HepG2 (cell line): Measurements from ENCODE around the gene AJM1. TPM values are rescaled to one million over a fixed set of nuclear protein-coding genes. Genes with fewer than 3 reads are reported as not detected.

Experiments used
- AGO1 ChIP-seq: fragments of 200-400 bp; formaldehyde crosslinking; IDR thresholded peaks from 2 replicates; pipeline ENCODE4 v1.6.1; 2017; ENCODE audit warnings: mild to moderate bottlenecking, low read depth, low read length, moderate library complexity; ENCODE audit not compliant: poor library complexity, severe bottlenecking
- EED ChIP-seq: sonication (generic); formaldehyde crosslinking; IDR thresholded peaks from 2 replicates; pipeline ENCODE4 v1.5.0; 2020; ENCODE audit warnings: mild to moderate bottlenecking, missing genetic modification reagents
- POLR2AphosphoS5 ChIP-seq: IDR thresholded peaks from 2 replicates; pipeline ENCODE4 v1.6.1; 2012; ENCODE audit warnings: low read depth, low read length
- RBM22 ChIP-seq: fragments of 200-400 bp; formaldehyde crosslinking; optimal IDR thresholded peaks from 2 replicates; pipeline ENCODE3; 2017; ENCODE audit warnings: mild to moderate bottlenecking, low read length, moderate library complexity
- SIN3A ChIP-seq: IDR thresholded peaks from 2 replicates; pipeline ENCODE4 v1.6.1; 2011; ENCODE audit warnings: low read depth, mild to moderate bottlenecking, control low read depth, low read length, borderline replicate concordance
- TBX2 ChIP-seq: sonication (generic); formaldehyde crosslinking; IDR thresholded peaks from 2 replicates; pipeline ENCODE4 v1.5.0; 2020; ENCODE audit warnings: missing genetic modification reagents, mild to moderate bottlenecking, borderline replicate concordance
- YY1 ChIP-seq: IDR thresholded peaks from 2 replicates; pipeline ENCODE4 v1.6.1; 2011; ENCODE audit warnings: low read length, low read depth, moderate library complexity, mild to moderate bottlenecking; ENCODE audit not compliant: insufficient read depth, insufficient replicate concordance
- ZNF709 ChIP-seq: sonication (generic); formaldehyde crosslinking; IDR thresholded peaks from 2 replicates; pipeline ENCODE4 v1.5.0; 2020; ENCODE audit warnings: mild to moderate bottlenecking, missing genetic modification reagents
- ZNF772 ChIP-seq: sonication (generic); formaldehyde crosslinking; IDR thresholded peaks from 2 replicates; pipeline ENCODE4 v1.5.0; 2020; ENCODE audit warnings: mild to moderate bottlenecking, missing genetic modification reagents
- ZNF781 ChIP-seq: sonication (generic); formaldehyde crosslinking; IDR thresholded peaks from 2 replicates; pipeline ENCODE4 v1.5.1; 2020; ENCODE audit warnings: borderline replicate concordance, mild to moderate bottlenecking, missing genetic modification reagents; ENCODE audit errors: not compliant biosample characterization
- ZNF788 ChIP-seq: sonication (generic); formaldehyde crosslinking; IDR thresholded peaks from 2 replicates; pipeline ENCODE4 v1.5.0; 2020; ENCODE audit warnings: mild to moderate bottlenecking, missing genetic modification reagents, borderline replicate concordance
- ZNF878 ChIP-seq: sonication (generic); formaldehyde crosslinking; IDR thresholded peaks from 2 replicates; pipeline ENCODE4 v1.8.1; 2023; ENCODE audit warnings: mild to moderate bottlenecking, missing genetic modification reagents, moderate library complexity
- polyA plus RNA-seq, 8 experiments: library from polyadenylated mRNA; depleted of rRNA in 3 of 8; stranded (reverse) in 7 of 8; unstranded in 1 of 8; fragments of >200 nt; fragmentation: Illumina TruSeq in 4 of 8; extraction: Trizol in 4 of 8; gene quantifications; 2 replicates each; pipeline versions ENCODE4 v1.2.1 to v1.2.3, GENCODE V29; 2011 to 2016; ENCODE audit warnings: low read depth in 4 of 8, missing spikeins in 1 of 8, mixed read lengths in 1 of 8; ENCODE audit not compliant: insufficient read depth in 1 of 8
- total RNA-seq, 5 experiments: library from RNA; depleted of rRNA; stranded (reverse); fragments of >200 nt; fragmentation: Illumina TruSeq; extraction: Trizol; gene quantifications; 2 replicates each; pipeline ENCODE4 v1.2.3, GENCODE V29; 2016; ENCODE audit warnings: low read depth in 1 of 5
- TF ChIP-seq, protein P1 (sequence below): sonication (generic); formaldehyde crosslinking; IDR thresholded peaks from 2 replicates; pipeline ENCODE4 v1.5.1; 2020; ENCODE audit warnings: mild to moderate bottlenecking, missing genetic modification reagents, borderline replicate concordance
- TF ChIP-seq, protein P2 (sequence below): sonication (generic); formaldehyde crosslinking; conservative IDR thresholded peaks from 2 replicates; pipeline ENCODE4 v1.4.0; 2020; ENCODE audit warnings: mild to moderate bottlenecking, missing genetic modification reagents, moderate library complexity
- TF ChIP-seq, protein P3 (sequence below), 2 experiments: sonication (generic) in 1 of 2; formaldehyde crosslinking in 1 of 2; IDR thresholded peaks; 2 replicates each; pipeline versions ENCODE4 v1.5.1 to v1.6.1; 2011 to 2020; ENCODE audit warnings: borderline replicate concordance in 1 of 2, low read depth in 1 of 2, low read length in 1 of 2, mild to moderate bottlenecking in 1 of 2, missing genetic modification reagents in 1 of 2, moderate library complexity in 1 of 2

The AJM1 gene
- total and polyA plus RNA-seq, 2 of the 13 experiments (the other 11 are each of a cell fraction or from before 2014, with no cell fraction given) = 1.1 to 1.2 TPM

DNA sequence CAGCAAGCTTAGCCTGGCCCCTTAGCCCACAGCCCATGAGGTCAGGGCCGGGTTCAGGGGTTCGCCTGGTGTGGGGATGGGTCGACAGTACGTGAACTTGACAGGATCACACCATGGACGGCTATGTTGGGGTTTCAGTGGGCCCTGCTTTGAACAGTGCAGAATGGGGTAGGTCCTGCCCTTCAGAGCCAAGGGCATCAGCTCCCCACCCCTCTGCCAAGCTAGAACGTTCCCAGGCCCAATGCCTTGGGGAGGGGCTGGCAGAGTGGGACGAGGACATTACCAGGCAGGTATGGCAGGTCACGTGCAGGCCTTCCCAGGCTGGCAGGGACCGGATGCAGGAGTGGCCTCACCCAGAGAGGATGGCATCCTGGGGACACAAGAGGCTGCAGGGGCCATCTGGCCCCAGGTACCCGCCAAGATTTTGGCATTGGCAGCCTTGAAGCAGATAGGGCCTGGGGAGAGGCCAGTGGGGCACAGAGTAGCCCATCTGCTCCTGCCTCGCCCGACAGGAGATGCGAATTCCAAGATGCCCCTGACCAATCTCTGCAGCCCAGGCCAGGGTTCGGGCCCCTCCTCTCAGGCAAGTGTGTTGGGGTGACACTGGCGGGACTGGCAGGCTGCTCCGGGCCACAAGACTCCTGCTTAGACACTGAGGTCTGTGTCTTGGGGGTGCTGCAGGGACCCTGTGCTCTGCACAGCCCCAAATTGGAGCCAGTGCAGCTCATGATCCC, 465 bp upstream of the AJM1 start (continued):
- TF ChIP-seq, protein P1, sequence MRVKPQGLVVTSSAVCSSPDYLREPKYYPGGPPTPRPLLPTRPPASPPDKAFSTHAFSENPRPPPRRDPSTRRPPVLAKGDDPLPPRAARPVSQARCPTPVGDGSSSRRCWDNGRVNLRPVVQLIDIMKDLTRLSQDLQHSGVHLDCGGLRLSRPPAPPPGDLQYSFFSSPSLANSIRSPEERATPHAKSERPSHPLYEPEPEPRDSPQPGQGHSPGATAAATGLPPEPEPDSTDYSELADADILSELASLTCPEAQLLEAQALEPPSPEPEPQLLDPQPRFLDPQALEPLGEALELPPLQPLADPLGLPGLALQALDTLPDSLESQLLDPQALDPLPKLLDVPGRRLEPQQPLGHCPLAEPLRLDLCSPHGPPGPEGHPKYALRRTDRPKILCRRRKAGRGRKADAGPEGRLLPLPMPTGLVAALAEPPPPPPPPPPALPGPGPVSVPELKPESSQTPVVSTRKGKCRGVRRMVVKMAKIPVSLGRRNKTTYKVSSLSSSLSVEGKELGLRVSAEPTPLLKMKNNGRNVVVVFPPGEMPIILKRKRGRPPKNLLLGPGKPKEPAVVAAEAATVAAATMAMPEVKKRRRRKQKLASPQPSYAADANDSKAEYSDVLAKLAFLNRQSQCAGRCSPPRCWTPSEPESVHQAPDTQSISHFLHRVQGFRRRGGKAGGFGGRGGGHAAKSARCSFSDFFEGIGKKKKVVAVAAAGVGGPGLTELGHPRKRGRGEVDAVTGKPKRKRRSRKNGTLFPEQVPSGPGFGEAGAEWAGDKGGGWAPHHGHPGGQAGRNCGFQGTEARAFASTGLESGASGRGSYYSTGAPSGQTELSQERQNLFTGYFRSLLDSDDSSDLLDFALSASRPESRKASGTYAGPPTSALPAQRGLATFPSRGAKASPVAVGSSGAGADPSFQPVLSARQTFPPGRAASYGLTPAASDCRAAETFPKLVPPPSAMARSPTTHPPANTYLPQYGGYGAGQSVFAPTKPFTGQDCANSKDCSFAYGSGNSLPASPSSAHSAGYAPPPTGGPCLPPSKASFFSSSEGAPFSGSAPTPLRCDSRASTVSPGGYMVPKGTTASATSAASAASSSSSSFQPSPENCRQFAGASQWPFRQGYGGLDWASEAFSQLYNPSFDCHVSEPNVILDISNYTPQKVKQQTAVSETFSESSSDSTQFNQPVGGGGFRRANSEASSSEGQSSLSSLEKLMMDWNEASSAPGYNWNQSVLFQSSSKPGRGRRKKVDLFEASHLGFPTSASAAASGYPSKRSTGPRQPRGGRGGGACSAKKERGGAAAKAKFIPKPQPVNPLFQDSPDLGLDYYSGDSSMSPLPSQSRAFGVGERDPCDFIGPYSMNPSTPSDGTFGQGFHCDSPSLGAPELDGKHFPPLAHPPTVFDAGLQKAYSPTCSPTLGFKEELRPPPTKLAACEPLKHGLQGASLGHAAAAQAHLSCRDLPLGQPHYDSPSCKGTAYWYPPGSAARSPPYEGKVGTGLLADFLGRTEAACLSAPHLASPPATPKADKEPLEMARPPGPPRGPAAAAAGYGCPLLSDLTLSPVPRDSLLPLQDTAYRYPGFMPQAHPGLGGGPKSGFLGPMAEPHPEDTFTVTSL (CRISPR knock-in tag) = peak; percentile 5; the same call in 1 of the 2 replicates
- TF ChIP-seq ZNF709 = 0 out of 2 replicates have a peak, but pooled peaks have one; percentile 30
- TF ChIP-seq, protein P2, sequence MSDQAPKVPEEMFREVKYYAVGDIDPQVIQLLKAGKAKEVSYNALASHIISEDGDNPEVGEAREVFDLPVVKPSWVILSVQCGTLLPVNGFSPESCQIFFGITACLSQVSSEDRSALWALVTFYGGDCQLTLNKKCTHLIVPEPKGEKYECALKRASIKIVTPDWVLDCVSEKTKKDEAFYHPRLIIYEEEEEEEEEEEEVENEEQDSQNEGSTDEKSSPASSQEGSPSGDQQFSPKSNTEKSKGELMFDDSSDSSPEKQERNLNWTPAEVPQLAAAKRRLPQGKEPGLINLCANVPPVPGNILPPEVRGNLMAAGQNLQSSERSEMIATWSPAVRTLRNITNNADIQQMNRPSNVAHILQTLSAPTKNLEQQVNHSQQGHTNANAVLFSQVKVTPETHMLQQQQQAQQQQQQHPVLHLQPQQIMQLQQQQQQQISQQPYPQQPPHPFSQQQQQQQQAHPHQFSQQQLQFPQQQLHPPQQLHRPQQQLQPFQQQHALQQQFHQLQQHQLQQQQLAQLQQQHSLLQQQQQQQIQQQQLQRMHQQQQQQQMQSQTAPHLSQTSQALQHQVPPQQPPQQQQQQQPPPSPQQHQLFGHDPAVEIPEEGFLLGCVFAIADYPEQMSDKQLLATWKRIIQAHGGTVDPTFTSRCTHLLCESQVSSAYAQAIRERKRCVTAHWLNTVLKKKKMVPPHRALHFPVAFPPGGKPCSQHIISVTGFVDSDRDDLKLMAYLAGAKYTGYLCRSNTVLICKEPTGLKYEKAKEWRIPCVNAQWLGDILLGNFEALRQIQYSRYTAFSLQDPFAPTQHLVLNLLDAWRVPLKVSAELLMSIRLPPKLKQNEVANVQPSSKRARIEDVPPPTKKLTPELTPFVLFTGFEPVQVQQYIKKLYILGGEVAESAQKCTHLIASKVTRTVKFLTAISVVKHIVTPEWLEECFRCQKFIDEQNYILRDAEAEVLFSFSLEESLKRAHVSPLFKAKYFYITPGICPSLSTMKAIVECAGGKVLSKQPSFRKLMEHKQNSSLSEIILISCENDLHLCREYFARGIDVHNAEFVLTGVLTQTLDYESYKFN (CRISPR knock-in tag) = 0 out of 2 replicates have a peak, but pooled peaks have one; percentile 10
- TF ChIP-seq RBM22 = peak; percentile 43
- TF ChIP-seq TBX2 (CRISPR knock-in tag) = peak; percentile 17; the same call in 1 of the 2 replicates
- peak; percentile 96 for TF ChIP-seq AGO1
- TF ChIP-seq ZNF772 = peak; percentile 83
- TF ChIP-seq ZNF781 = peak; percentile 56
- TF ChIP-seq, protein P3, sequence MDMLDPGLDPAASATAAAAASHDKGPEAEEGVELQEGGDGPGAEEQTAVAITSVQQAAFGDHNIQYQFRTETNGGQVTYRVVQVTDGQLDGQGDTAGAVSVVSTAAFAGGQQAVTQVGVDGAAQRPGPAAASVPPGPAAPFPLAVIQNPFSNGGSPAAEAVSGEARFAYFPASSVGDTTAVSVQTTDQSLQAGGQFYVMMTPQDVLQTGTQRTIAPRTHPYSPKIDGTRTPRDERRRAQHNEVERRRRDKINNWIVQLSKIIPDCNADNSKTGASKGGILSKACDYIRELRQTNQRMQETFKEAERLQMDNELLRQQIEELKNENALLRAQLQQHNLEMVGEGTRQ (IDR thresholded peaks at IDR 0.05; ENCODE audit: low read depth, low read length) = 0 out of 2 replicates have a peak, but pooled peaks have one; percentile 13
- TF ChIP-seq, protein P3 (CRISPR knock-in tag; IDR thresholded peaks at IDR 0.05; ENCODE audit: borderline replicate concordance) = peak; percentile 72
- TF ChIP-seq YY1 = peak; percentile 18
- peak; percentile 51; the same call in 1 of the 2 replicates for TF ChIP-seq POLR2AphosphoS5
- 0 out of 2 replicates have a peak, but pooled peaks have one; percentile 1 for TF ChIP-seq SIN3A
- peak; percentile 81; the same call in 1 of the 2 replicates for TF ChIP-seq EED (CRISPR knock-in tag)
- TF ChIP-seq ZNF788 (CRISPR knock-in tag) = 0 out of 2 replicates have a peak, but pooled peaks have one; percentile 22
- peak; percentile 69; the same call in 1 of the 2 replicates for TF ChIP-seq ZNF878 (CRISPR knock-in tag)
